Parathyroid adenoma (tissue), 2 donors: Measurements from ENCODE around the gene ENAH.
"Not testable (repeated sequence)": the region's sequence is repeated elsewhere in the genome, so short reads cannot be mapped to it uniquely, and the experiment has no call there.

Source experiments
- H2AFZ ChIP-seq: fragments of 300-600 bp; sonication (generic); one replicate; pipeline ENCODE4 v1.7.0; 2017; ENCODE audit warnings: antibody characterized with exemption, mild to moderate bottlenecking
- H3K27ac ChIP-seq: fragments of 300-600 bp; sonication (generic); one replicate; pipeline ENCODE4 v1.7.0; 2017
- H3K27me3 ChIP-seq: fragments of 300-600 bp; sonication (generic); one replicate; pipeline ENCODE4 v1.7.0; 2017; ENCODE audit warnings: low read length; ENCODE audit not compliant: control insufficient read depth, insufficient read depth
- H3K36me3 ChIP-seq: fragments of 300-600 bp; sonication (generic); one replicate; pipeline ENCODE4 v1.7.0; 2017; ENCODE audit warnings: low read length; ENCODE audit not compliant: control insufficient read depth, insufficient read depth
- H3K4me1 ChIP-seq: fragments of 300-600 bp; sonication (generic); one replicate; pipeline ENCODE4 v1.7.0; 2017; ENCODE audit warnings: control low read depth
- H3K4me2 ChIP-seq: fragments of 300-600 bp; sonication (generic); one replicate; pipeline ENCODE4 v1.7.0; 2017; ENCODE audit warnings: low read length
- H3K4me3 ChIP-seq: fragments of 300-600 bp; sonication (generic); one replicate; pipeline ENCODE4 v1.7.0; 2017; ENCODE audit warnings: low read depth, low read length
- H3K79me2 ChIP-seq: fragments of 300-600 bp; sonication (generic); one replicate; pipeline ENCODE4 v1.7.0; 2017; ENCODE audit warnings: control low read depth
- H3K9ac ChIP-seq: fragments of 300-600 bp; sonication (generic); one replicate; pipeline ENCODE4 v1.7.0; 2017; ENCODE audit warnings: mild to moderate bottlenecking
- H3K9me3 ChIP-seq: fragments of 300-600 bp; sonication (generic); one replicate; pipeline ENCODE4 v1.7.0; 2017; ENCODE audit warnings: low read length; ENCODE audit not compliant: control insufficient read depth
- CTCF ChIP-seq: fragments of 300-600 bp; sonication (generic); IDR thresholded peaks from one replicate; pipeline ENCODE4 v1.7.0; 2017; ENCODE audit warnings: antibody characterized with exemption, mild to moderate bottlenecking
- donor health status: primary hyperparathyroidism.

ENAH gene

GRCh38 chr1:225520587-225521227 lies 132.2 kb downstream of the ENAH start:
- H3K27ac ChIP-seq: no peak overlapping the region
- no peak for TF ChIP-seq CTCF
- H3K36me3 ChIP-seq: no peaks in the 10 kb centered on the region
- H3K27me3 ChIP-seq: no peaks in the 10 kb centered on the region
- H3K9ac ChIP-seq: no peak overlapping the region
- H2AFZ ChIP-seq: no peak overlapping the region
- H3K79me2 ChIP-seq: no peaks in the 10 kb centered on the region
- H3K4me3 ChIP-seq: no peak overlapping the region
- no peaks in the 10 kb centered on the region for H3K4me1 ChIP-seq
- no peaks in the 10 kb centered on the region for H3K9me3 ChIP-seq
- H3K4me2 ChIP-seq: no peak overlapping the region

- Histone ChIP-seq H3K9me3 (no peaks in the 10 kb centered on the region), H3K9ac (no peak overlapping the region), H3K27ac (no peak overlapping the region), H3K79me2 (no peaks in the 10 kb centered on the region), H3K36me3 (no peaks in the 10 kb centered on the region), H3K4me2 (no peak overlapping the region), H2AFZ (no peak overlapping the region), H3K4me3 (no peak overlapping the region), H3K27me3 (no peaks in the 10 kb centered on the region), H3K4me1 (no peaks in the 10 kb centered on the region)
- no peak for TF ChIP-seq CTCF
Observed at GRCh38 chr1:225519166-225519863, 133.6 kb downstream of the ENAH start.

GRCh38 chr1:225517697-225518096 lies 135.2 kb downstream of the ENAH start:
- Histone ChIP-seq H3K79me2 (no peaks in the 10 kb centered on the region), H3K4me3 (no peak overlapping the region), H3K36me3 (no peaks in the 10 kb centered on the region), H3K9ac (no peak overlapping the region), H3K4me1 (no peaks in the 10 kb centered on the region), H3K27ac (no peak overlapping the region), H3K9me3 (no peaks in the 10 kb centered on the region), H2AFZ (no peak overlapping the region), H3K4me2 (no peak overlapping the region), H3K27me3 (no peaks in the 10 kb centered on the region)
- TF ChIP-seq CTCF: no peak

- H3K79me2 ChIP-seq: no peaks in the 10 kb centered on the region
- H3K9me3 ChIP-seq: no peaks in the 10 kb centered on the region
- H3K27me3 ChIP-seq: no peaks in the 10 kb centered on the region
- H3K27ac ChIP-seq: no peak overlapping the region
- no peak overlapping the region for H3K9ac ChIP-seq
- H3K36me3 ChIP-seq: no peaks in the 10 kb centered on the region
- H3K4me1 ChIP-seq: no peaks in the 10 kb centered on the region
- H3K4me2 ChIP-seq: no peak overlapping the region
- H3K4me3 ChIP-seq: no peak overlapping the region
- no peak for TF ChIP-seq CTCF
- H2AFZ ChIP-seq: no peak overlapping the region
Observed at GRCh38 chr1:225517221-225517620, 135.7 kb downstream of the ENAH start.

- H3K9me3 ChIP-seq: no peaks in the 10 kb centered on the region
- no peaks in the 10 kb centered on the region for H3K36me3 ChIP-seq
- H3K27ac ChIP-seq: no peak overlapping the region
- no peaks in the 10 kb centered on the region for H3K4me1 ChIP-seq
- no peaks in the 10 kb centered on the region for H3K27me3 ChIP-seq
- no peak for TF ChIP-seq CTCF
- no peaks in the 10 kb centered on the region for H3K79me2 ChIP-seq
- H3K9ac ChIP-seq: no peak overlapping the region
- H3K4me3 ChIP-seq: no peak overlapping the region
- no peak overlapping the region for H3K4me2 ChIP-seq
- no peak overlapping the region for H2AFZ ChIP-seq
Observed at GRCh38 chr1:225514671-225515081, 138.2 kb downstream of the ENAH start.

GRCh38 chr1:225513576-225513975 lies 139.3 kb downstream of the ENAH start:
- H3K4me1 ChIP-seq, H3K36me3 ChIP-seq, H3K4me3 ChIP-seq, H3K9me3 ChIP-seq, H3K27ac ChIP-seq, H3K27me3 ChIP-seq, H3K9ac ChIP-seq, H3K4me2 ChIP-seq, H2AFZ ChIP-seq, H3K79me2 ChIP-seq: not testable (repeated sequence)
